ENCODE data around the gene SRSF9. TPM values are rescaled to one million over a fixed set of nuclear protein-coding genes. Genes with fewer than 3 reads are reported as not detected.

The SRSF9 gene
- polyA plus RNA-seq, 1 donor from 2014 or later: 289 TPM

DNA sequence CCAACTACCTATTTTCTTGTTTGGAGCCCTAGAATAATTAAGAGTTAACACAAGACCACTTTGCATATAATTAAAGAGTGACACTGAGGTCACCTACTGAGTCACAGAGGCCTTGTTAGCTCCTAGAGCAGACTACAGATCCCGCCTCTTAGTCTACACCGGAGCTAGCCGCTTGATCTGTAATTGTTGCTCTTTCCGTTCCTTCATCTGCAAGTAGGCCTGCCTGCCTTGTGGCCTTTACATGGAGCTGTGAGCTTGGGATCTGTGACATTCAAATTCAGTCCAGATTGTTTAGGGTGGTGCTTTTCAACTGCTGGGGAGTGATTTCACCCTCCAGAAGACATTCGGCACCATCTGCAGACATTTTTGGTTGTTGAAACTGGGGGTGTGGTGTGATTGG is 20.8 kb upstream of the SRSF9 start:
- TF ChIP-seq SMC3 (conservative IDR thresholded peaks at IDR 0.05; ENCODE audit: poor library complexity) (no peak), EP300 (conservative IDR thresholded peaks at IDR 0.05; ENCODE audit: poor library complexity, severe bottlenecking) (no peak), EZH2 (IDR thresholded peaks at IDR 0.05; ENCODE audit: borderline replicate concordance, insufficient read depth, low read length, poor library complexity, severe bottlenecking) (no peak), MXI1 (conservative IDR thresholded peaks at IDR 0.05; ENCODE audit: poor library complexity, severe bottlenecking) (no peak), POLR2AphosphoS5 (IDR thresholded peaks at IDR 0.05) (no peak), TAF1 (IDR thresholded peaks at IDR 0.05; ENCODE audit: low read depth) (no peak), RAD21 (conservative IDR thresholded peaks at IDR 0.05) (no peak)
- TF ChIP-seq, protein P1, sequence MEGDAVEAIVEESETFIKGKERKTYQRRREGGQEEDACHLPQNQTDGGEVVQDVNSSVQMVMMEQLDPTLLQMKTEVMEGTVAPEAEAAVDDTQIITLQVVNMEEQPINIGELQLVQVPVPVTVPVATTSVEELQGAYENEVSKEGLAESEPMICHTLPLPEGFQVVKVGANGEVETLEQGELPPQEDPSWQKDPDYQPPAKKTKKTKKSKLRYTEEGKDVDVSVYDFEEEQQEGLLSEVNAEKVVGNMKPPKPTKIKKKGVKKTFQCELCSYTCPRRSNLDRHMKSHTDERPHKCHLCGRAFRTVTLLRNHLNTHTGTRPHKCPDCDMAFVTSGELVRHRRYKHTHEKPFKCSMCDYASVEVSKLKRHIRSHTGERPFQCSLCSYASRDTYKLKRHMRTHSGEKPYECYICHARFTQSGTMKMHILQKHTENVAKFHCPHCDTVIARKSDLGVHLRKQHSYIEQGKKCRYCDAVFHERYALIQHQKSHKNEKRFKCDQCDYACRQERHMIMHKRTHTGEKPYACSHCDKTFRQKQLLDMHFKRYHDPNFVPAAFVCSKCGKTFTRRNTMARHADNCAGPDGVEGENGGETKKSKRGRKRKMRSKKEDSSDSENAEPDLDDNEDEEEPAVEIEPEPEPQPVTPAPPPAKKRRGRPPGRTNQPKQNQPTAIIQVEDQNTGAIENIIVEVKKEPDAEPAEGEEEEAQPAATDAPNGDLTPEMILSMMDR (IDR thresholded peaks at IDR 0.05; ENCODE audit: poor library complexity, severe bottlenecking): no peak

DNA sequence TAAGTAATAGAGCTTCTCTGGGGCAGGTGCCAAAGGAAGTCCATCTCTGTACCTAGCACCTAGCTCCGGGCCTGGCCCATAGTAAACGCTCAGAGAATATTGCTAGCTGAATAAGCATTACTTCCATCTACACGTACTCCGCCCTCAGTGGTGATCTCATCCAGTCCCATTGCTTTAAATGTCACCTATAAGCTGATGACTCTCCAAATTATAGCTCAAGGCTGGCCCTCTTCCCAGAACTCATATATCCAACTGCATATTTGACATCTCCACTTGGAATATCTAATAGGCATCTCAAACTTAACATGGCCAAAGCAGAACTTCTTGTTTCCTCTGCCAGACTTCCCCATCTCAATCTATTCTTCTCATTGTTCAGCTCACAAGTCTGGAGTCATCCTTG is 19.5 kb upstream of the SRSF9 start:
- H3K4me3 ChIP-seq (ENCODE audit: low read length): no peak overlapping the region
- H2AFZ ChIP-seq (ENCODE audit: low read depth, low read length): no peak overlapping the region
- no peak overlapping the region for H3K27ac ChIP-seq (ENCODE audit: low read length)
- H3F3A ChIP-seq (ENCODE audit: insufficient read depth, low read length, poor library complexity, severe bottlenecking): no peaks in the 10 kb centered on the region
- no peaks in the 10 kb centered on the region for H3K9me3 ChIP-seq (ENCODE audit: low read length)
- TF ChIP-seq EZH2 (IDR thresholded peaks at IDR 0.05; ENCODE audit: borderline replicate concordance, insufficient read depth, low read length, poor library complexity, severe bottlenecking): no peak
- TF ChIP-seq RAD21 (conservative IDR thresholded peaks at IDR 0.05): no peak
- TF ChIP-seq TAF1 (IDR thresholded peaks at IDR 0.05; ENCODE audit: low read depth): no peak
- TF ChIP-seq SMC3 (conservative IDR thresholded peaks at IDR 0.05; ENCODE audit: poor library complexity): no peak
- no peak for TF ChIP-seq EP300 (conservative IDR thresholded peaks at IDR 0.05; ENCODE audit: poor library complexity, severe bottlenecking)
- no peak for TF ChIP-seq MXI1 (conservative IDR thresholded peaks at IDR 0.05; ENCODE audit: poor library complexity, severe bottlenecking)
- TF ChIP-seq, protein P2, sequence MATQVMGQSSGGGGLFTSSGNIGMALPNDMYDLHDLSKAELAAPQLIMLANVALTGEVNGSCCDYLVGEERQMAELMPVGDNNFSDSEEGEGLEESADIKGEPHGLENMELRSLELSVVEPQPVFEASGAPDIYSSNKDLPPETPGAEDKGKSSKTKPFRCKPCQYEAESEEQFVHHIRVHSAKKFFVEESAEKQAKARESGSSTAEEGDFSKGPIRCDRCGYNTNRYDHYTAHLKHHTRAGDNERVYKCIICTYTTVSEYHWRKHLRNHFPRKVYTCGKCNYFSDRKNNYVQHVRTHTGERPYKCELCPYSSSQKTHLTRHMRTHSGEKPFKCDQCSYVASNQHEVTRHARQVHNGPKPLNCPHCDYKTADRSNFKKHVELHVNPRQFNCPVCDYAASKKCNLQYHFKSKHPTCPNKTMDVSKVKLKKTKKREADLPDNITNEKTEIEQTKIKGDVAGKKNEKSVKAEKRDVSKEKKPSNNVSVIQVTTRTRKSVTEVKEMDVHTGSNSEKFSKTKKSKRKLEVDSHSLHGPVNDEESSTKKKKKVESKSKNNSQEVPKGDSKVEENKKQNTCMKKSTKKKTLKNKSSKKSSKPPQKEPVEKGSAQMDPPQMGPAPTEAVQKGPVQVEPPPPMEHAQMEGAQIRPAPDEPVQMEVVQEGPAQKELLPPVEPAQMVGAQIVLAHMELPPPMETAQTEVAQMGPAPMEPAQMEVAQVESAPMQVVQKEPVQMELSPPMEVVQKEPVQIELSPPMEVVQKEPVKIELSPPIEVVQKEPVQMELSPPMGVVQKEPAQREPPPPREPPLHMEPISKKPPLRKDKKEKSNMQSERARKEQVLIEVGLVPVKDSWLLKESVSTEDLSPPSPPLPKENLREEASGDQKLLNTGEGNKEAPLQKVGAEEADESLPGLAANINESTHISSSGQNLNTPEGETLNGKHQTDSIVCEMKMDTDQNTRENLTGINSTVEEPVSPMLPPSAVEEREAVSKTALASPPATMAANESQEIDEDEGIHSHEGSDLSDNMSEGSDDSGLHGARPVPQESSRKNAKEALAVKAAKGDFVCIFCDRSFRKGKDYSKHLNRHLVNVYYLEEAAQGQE (IDR thresholded peaks at IDR 0.05; ENCODE audit: borderline replicate concordance): no peak
- TF ChIP-seq, protein P1 (IDR thresholded peaks at IDR 0.05; ENCODE audit: poor library complexity, severe bottlenecking): no peak
- no peak for TF ChIP-seq POLR2AphosphoS5 (IDR thresholded peaks at IDR 0.05)
- H3K4me2 ChIP-seq (ENCODE audit: low read length): no peak overlapping the region
- no peaks in the 10 kb centered on the region for H4K20me1 ChIP-seq (ENCODE audit: insufficient read depth)
- H3K36me3 ChIP-seq (ENCODE audit: insufficient read depth, low read length): no peaks in the 10 kb centered on the region
- H3K79me2 ChIP-seq (replicated peaks; ENCODE audit: insufficient read depth, low read length): no peaks in the 10 kb centered on the region
- no peaks in the 10 kb centered on the region for H3K27me3 ChIP-seq (ENCODE audit: insufficient read depth, low read depth, low read length)
- no peak overlapping the region for H3K9ac ChIP-seq (ENCODE audit: low read length)
- H3K9me2 ChIP-seq (ENCODE audit: insufficient read depth, low read length): no peaks in the 10 kb centered on the region

More for the DNA sequence above, 20.8 kb upstream of the SRSF9 start:
- no peak overlapping the region for H3K9ac ChIP-seq (ENCODE audit: low read length)
- H3K9me3 ChIP-seq (ENCODE audit: low read length): no peaks in the 10 kb centered on the region
- H3F3A ChIP-seq (ENCODE audit: insufficient read depth, low read length, poor library complexity, severe bottlenecking): no peaks in the 10 kb centered on the region
- H3K4me2 ChIP-seq (ENCODE audit: low read length): no peak overlapping the region
- no peaks in the 10 kb centered on the region for H4K20me1 ChIP-seq (ENCODE audit: insufficient read depth)
- no peaks in the 10 kb centered on the region for H3K36me3 ChIP-seq (ENCODE audit: insufficient read depth, low read length)
- H3K4me3 ChIP-seq (ENCODE audit: low read length): no peak overlapping the region
- no peaks in the 10 kb centered on the region for H3K27me3 ChIP-seq (ENCODE audit: insufficient read depth, low read depth, low read length)
- no peak overlapping the region for H3K27ac ChIP-seq (ENCODE audit: low read length)
- H3K9me2 ChIP-seq (ENCODE audit: insufficient read depth, low read length): no peaks in the 10 kb centered on the region
- no peaks in the 10 kb centered on the region for H3K79me2 ChIP-seq (replicated peaks; ENCODE audit: insufficient read depth, low read length)
- H2AFZ ChIP-seq (ENCODE audit: low read depth, low read length): no peak overlapping the region
